Esophagus (tissue), 2 donors: ENCODE results near the gene TSHZ1. TPM values are rescaled to one million over a fixed set of nuclear protein-coding genes. Genes with fewer than 3 reads are reported as not detected.

Experiments used
- H3K27ac ChIP-seq, 2 donors: one replicate each; pipeline ENCODE4 v1.5.1; 2013; ENCODE audit warnings: low read depth in 2 of 2, mild to moderate bottlenecking in 2 of 2, inconsistent platforms in 1 of 2, low read length in 1 of 2, moderate library complexity in 1 of 2
- H3K27me3 ChIP-seq, 2 donors: one replicate each; pipeline ENCODE4 v1.6.1; 2013; ENCODE audit warnings: low read length in 2 of 2, control low read depth in 1 of 2, mild to moderate bottlenecking in 1 of 2; ENCODE audit not compliant: insufficient read depth in 2 of 2, control insufficient read depth in 1 of 2
- H3K36me3 ChIP-seq, 2 donors: one replicate each; pipeline ENCODE4 v1.6.1; 2013; ENCODE audit warnings: low read length in 1 of 2; ENCODE audit not compliant: control insufficient read depth in 2 of 2, insufficient read depth in 2 of 2
- H3K4me1 ChIP-seq, 2 donors: one replicate each; pipeline ENCODE4 v1.6.1; 2013; ENCODE audit warnings: low read length in 1 of 2; ENCODE audit not compliant: control insufficient read depth in 2 of 2, insufficient read depth in 2 of 2
- H3K4me3 ChIP-seq, 2 donors: one replicate each; pipeline ENCODE4 v1.5.1; 2013; ENCODE audit warnings: low read length in 2 of 2, mild to moderate bottlenecking in 2 of 2, low read depth in 1 of 2, moderate library complexity in 1 of 2
- H3K9me3 ChIP-seq, 2 donors: one replicate each; pipeline ENCODE4 v1.6.1; 2013; ENCODE audit warnings: mild to moderate bottlenecking in 2 of 2, low read depth in 1 of 2, low read length in 1 of 2, moderate library complexity in 1 of 2; ENCODE audit not compliant: control insufficient read depth in 2 of 2, insufficient read depth in 1 of 2
- WGBS, 2 donors: extraction: QIAGEN DNeasy Blood & Tissue Kit; methylation state at CpG; one replicate each; pipeline ENCODE4 v1.1.7; 2013; 5-methylcytosine and 5-hydroxymethylcytosine counted together
- polyA plus RNA-seq, 2 donors: library from polyadenylated mRNA; stranded (reverse); fragments of 200-250 nt; gene quantifications; one replicate each; pipeline ENCODE4 v1.2.3, GENCODE V29; 2013
- donor health status: healthy with polysubstance abuse.
- donor health status: Bipolar disorder and iron deficiency.

Gene TSHZ1
- polyA plus RNA-seq, 2 donors, result 4.7 to 6.7 TPM

DNA sequence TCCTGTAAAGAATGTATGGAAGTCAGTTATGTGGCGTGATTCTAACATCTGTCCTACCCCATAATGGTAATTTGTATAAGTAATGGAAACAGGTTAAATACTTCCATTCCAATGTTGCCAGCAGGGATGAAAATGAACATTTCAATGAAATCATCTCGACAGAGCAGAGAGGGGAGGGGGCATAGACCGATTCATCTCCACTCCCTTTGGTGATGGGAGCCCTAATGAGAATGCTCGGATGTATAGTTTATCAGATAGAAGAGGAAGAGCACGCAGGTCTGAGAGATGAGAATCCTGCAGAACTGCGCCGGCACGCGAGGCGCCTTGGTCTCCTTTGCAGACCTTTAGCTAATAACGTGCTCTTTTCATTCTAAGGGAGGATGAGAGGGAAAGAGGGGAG is 61.4 kb downstream of the TSHZ1 start:
- no peak overlapping the region for H3K4me3 ChIP-seq
- H3K4me1 ChIP-seq, result peaks cover 0 to 2% of the 10 kb centered on the region in 2 donors
- H3K9me3 ChIP-seq, result no peaks in the 10 kb centered on the region
- H3K27ac ChIP-seq, result no peak overlapping the region
- H3K36me3 ChIP-seq, result no peaks in the 10 kb centered on the region
- H3K27me3 ChIP-seq, result no peaks in the 10 kb centered on the region
- whole genome bisulfite sequencing, 2 donors, result 94 to 95% methylated on average over 11 of the region's 11 CpGs

DNA sequence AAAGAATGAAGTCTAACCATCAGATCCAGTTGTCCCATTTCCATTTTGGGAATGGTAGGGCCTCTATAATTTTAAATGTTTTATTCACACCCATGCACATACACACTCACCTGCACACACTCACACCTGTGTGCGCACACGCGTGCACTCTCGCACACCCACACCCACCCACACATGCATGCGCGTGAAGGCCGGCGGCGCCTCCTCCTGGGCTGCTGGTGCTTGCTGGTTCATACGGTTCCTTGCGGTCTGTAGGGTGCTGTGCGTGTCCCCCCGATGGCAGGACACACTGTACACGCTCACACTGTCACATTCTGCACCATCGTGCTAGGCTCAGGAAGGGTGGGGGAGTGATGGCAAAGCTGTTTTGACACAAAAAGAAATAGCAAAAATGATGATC is 63.2 kb downstream of the TSHZ1 start:
- WGBS, 2 donors, result 98 to 99% methylated on average over 15 of the region's 15 CpGs
- Histone ChIP-seq H3K4me1 (peaks cover 0 to 2% of the 10 kb centered on the region in 2 donors), H3K9me3 (no peaks in the 10 kb centered on the region), H3K36me3 (no peaks in the 10 kb centered on the region), H3K27ac (no peak overlapping the region), H3K27me3 (no peaks in the 10 kb centered on the region), H3K4me3 (no peak overlapping the region)

DNA sequence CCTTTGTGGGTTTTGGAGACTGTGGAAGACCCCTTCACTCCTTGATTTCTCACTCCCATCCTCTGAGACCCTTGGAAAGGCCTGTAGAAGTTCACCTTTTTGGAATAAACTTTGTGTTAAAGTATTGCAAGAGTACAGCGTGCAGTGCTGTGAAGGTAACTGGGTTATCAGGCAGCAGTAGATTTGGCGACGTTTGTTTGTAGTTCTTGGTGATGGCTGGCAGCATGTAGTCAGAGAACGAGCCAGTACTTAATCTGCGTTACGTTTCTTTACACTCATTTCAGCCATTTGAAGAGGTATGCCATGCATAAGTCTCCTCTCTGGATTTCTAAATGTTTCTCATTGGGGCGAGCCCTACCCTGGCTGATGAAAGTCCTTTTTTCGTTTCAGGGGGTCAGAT is 64.6 kb downstream of the TSHZ1 start:
- Histone ChIP-seq H3K4me1 (no peaks in the 10 kb centered on the region), H3K9me3 (no peaks in the 10 kb centered on the region), H3K27ac (no peak overlapping the region), H3K27me3 (no peaks in the 10 kb centered on the region), H3K36me3 (no peaks in the 10 kb centered on the region), H3K4me3 (no peak overlapping the region)
- 86 to 92% methylated on average over 8 of the region's 8 CpGs for WGBS, 2 donors

DNA sequence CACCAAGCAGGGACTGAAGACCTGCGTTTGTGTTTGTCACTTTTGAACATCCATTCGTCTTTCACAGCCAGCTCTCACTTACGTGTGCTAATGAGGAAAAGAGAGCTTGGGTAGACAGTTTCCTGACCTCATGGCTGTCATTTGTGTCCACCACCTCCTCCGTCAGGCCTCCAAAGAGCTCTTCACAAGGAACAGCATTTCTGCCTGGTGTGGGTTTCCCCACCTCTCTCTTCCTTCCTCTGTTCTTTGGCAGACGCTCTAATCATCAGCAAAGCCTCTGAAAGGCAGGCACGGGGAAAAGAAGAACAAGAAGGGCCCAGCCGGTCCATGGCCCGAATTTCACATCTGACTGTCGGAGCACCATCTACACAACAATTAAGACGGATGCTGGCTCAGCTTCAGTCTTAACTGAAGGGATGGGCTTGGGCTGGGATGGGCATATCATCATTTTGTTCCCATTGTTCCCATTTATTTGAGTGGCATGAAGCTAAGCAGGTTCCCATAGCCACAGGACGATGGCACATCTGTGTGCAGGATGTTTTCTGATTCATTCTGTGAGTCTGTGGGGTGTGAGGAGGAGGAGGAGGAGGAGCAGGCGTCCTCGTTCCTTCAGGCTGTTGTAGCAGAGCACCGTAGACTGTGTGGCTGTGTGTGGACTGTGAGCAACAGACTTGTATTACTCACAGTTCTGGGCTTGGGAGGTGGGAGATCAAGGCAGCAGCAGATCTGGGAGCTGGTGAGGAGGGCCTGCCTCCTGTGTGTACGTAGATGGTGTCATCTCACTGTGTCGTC is 66.4 kb downstream of the TSHZ1 start:
- Histone ChIP-seq H3K4me1 (no peaks in the 10 kb centered on the region), H3K36me3 (no peaks in the 10 kb centered on the region), H3K27me3 (no peaks in the 10 kb centered on the region), H3K4me3 (no peak overlapping the region), H3K9me3 (no peaks in the 10 kb centered on the region), H3K27ac (no peak overlapping the region)
- 74 to 83% methylated on average over 16 of the region's 16 CpGs for WGBS, 2 donors

DNA sequence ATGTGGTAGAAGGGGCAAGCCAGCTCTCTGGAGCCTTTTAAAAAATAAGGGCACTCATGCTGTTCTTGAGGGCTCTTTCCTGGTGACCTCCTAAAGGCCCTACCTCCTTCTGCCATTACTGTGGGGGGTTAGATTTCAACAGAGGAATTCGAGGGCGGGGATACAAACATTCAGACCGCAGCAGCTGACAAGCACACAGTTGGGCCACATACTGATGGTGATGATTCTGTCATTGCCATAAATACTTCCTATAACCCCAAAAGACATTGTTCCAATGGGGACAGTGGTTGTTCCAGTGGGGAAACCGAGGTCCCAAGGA is 67.0 kb downstream of the TSHZ1 start:
- no peaks in the 10 kb centered on the region for H3K9me3 ChIP-seq
- H3K27ac ChIP-seq, result no peak overlapping the region
- no peaks in the 10 kb centered on the region for H3K27me3 ChIP-seq
- no peaks in the 10 kb centered on the region for H3K4me1 ChIP-seq
- no peaks in the 10 kb centered on the region for H3K36me3 ChIP-seq
- WGBS, 2 donors, result 89 to 95% methylated on average over 4 of the region's 4 CpGs
- H3K4me3 ChIP-seq, result no peak overlapping the region

DNA sequence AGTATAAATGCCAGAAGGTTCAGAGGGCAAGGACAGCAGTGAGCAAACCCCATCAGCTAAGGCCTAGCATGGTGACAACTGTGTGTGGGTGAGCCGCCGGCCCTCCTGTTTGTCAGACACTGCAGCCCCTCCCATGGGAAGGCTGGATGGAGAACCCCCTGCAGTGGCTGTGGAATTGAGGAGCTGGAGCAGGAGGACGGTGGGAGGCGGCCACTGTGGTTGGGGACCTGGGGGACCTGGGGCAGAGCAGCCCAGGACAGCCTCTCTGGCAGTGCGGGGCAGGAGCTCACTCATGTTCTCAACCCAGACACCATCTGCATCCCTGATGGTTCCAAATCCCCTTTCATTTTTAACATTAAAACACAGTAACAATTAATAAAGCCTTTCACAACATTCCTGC is 68.8 kb downstream of the TSHZ1 start:
- Histone ChIP-seq H3K4me3 (no peak overlapping the region), H3K9me3 (no peaks in the 10 kb centered on the region), H3K36me3 (peaks cover 0 to under 1% of the 10 kb centered on the region in 2 donors), H3K27me3 (no peaks in the 10 kb centered on the region), H3K27ac (no peak overlapping the region), H3K4me1 (peaks cover 0 to under 1% of the 10 kb centered on the region in 2 donors)
- WGBS, 2 donors, result 85 to 96% methylated on average over 5 of the region's 5 CpGs

DNA sequence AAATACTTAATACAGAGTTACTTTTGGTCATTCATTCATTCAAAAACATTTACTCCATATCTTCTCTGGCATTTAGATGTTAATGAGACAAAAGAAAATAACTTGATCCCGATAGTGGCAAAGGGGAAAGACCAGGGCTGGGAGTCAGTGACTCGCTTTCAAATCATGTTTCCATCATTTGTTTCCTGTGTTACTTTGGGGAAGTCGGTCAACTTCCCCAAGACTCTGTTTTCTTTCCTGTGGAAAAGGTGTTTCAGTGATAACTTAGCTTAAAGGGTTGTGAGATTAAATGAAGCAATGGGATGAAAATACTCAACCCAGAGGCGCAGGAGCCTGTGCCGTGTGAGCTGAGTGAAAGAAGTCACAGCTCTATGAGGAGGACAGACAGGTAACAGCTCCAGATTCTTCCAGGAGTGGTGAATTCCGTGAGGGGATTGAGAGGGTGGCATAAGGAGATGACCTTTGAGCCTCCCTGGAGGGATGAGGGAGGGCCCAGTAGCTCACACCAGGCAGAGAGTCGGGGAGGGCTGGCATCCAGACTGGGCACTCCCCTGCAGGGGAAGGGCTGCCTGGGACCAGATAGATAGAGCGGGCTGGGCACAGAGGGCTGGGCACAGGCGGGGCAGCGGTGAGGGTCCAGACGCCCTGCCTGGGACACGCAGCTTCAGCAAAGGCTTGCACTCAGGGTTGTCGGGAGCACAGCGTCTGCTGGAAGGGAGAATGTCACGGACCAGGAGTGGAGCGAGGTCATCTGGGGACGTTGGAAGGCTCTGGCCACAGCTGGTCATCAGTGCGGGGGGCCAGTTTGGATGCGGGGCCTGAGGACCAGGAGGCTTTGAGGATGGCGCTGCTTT is 70.1 kb downstream of the TSHZ1 start:
- Histone ChIP-seq H3K4me1 (peaks cover 0 to 3% of the 10 kb centered on the region in 2 donors), H3K36me3 (peaks cover 0 to 3% of the 10 kb centered on the region in 2 donors), H3K27me3 (no peaks in the 10 kb centered on the region), H3K9me3 (no peaks in the 10 kb centered on the region), H3K27ac (no peak overlapping the region), H3K4me3 (no peak overlapping the region)
- WGBS, 2 donors, result 71 to 79% methylated on average over 20 of the region's 20 CpGs

DNA sequence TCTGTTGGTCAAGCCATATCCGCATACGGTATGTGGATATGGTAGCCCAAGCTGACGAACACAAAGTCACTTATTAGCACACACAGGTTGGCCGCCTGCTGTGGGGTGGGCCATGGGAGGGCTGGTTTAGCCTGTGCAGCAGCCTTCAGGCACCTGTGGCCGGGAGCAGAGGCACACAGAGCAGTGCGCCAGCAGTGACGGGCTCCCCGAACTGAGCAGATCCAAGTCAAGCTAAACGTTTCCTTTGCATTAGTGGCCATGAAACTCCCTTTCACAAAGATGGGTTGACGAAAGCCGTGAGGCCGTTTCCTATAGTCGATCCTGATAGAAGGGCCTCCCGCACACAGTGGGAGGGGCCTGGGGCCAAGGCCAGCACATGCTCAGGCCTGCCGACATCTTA is 72.1 kb downstream of the TSHZ1 start:
- no peak overlapping the region for H3K27ac ChIP-seq
- WGBS, 2 donors, result 95 to 98% methylated on average over 15 of the region's 15 CpGs
- no peak overlapping the region for H3K4me3 ChIP-seq
- peaks cover 0 to 7% of the 10 kb centered on the region in 2 donors for H3K9me3 ChIP-seq
- H3K4me1 ChIP-seq, result peaks cover 0 to 3% of the 10 kb centered on the region in 2 donors
- H3K27me3 ChIP-seq, result no peaks in the 10 kb centered on the region
- H3K36me3 ChIP-seq, result peaks cover 4 to 23% of the 10 kb centered on the region in 2 donors

DNA sequence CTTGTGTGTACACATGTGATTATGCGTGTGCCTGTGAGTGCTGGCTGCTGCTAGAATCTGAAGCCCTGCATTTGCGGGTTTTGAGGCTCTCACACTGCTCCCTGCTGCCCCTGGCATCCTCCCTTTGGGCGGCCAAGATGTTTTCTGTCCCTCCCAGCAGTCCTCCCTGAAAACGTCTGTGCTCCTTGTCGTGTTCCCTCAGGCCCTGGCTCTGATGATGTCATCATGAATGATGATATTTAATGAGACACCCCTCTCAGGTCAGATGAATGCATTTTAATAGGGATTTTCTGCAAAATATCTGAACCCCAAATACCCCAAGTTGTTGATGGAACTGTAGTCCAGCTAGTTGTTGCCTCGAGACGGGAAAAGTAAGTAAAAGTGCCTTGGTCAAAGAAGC is 73.1 kb downstream of the TSHZ1 start:
- Histone ChIP-seq H3K9me3 (peaks cover 0 to 7% of the 10 kb centered on the region in 2 donors), H3K27me3 (no peaks in the 10 kb centered on the region), H3K4me3 (no peak overlapping the region), H3K27ac (no peak overlapping the region), H3K36me3 (peaks cover 4 to 27% of the 10 kb centered on the region in 2 donors), H3K4me1 (peaks cover 0 to 3% of the 10 kb centered on the region in 2 donors)
- WGBS, 2 donors, result 85 to 87% methylated on average over 7 of the region's 7 CpGs
